HG03378 (cell line): Measurements from ENCODE around the gene ACTR8.

Experiments
- ATAC-seq: cut with Tn5 transposase; IDR thresholded peaks from one replicate; pipeline ENCODE4 v1.9.1; 2021; ENCODE audit warnings: mild to moderate bottlenecking, moderate library complexity; ENCODE audit not compliant: unreplicated experiment

The ACTR8 gene

DNA sequence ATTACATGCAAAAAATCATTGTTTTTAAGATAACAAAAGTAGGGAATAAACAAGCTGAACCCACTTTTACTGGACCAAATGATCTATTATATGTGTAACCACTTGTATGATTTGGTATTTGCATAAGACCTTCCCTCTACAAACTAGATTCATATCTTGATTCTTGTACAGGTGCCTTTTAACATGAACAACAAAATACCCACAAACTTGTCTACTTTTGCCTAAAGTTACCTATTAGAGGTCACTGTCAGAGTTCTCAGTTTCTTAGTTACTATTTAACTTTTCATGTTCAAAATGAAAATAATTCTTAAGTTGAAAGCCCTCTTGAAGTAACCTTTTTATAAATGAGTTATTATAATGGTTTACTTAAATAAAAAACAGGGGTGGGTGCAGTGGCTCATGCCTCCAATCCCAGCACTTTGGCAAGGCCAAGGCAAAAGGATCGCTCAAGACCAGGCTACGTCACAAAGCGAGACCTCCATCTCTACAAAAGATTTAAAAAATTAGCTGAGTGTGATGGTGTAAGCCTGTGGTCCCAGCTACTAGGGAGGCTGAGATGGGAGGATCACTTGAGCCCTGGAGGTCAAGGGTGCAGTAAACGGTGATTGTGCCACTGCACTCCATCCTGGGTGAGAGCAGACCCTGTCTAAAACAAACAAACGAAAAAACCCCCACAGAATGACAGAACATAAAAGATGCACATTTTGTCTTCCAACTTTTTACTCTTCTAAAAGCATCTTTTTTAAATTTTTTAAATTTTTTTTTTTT is 16.0 kb downstream of the ACTR8 start:
- ATAC-seq: peak; percentile 69

DNA sequence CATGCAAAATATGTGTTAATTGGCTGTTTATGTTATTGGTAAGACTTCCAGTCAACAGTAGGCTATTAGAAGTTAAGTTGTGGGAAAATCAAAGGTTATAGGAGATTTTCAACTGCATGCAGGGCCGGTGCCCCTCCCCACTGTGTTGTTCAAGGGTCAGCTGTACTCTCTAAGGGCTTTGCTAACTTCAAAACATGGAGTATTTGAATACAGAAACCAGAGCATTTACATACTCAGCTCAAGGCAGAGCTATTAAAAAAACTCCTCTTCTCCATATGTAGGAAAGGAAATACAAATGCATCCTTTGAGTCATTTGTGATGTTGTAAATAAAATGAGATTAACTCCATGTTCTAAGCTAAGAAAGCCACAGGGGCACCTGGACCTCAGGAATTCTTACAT is 18.8 kb downstream of the ACTR8 start:
- no peak for ATAC-seq

DNA sequence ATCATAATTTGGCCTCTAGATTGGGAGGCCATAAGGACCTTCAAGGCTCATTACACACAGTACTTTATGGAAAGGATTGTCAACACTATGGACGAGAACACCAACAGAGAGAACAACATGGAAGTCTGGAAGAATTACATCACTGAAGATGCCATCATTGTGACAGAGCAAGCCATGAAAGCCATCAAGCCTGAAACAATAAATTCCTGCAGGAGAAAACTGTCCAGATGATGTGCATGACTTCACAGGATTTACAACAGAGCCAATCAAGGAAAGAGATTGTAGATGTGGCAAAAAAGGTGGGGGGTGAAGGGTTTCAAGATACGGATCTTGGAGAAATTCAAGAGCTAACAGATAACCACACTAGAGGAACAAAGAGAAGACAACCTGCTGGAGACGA is 19.7 kb downstream of the ACTR8 start:
- ATAC-seq: no peak

- no peak for ATAC-seq
These were observed 21.8 kb downstream of the ACTR8 start for GRCh38 chr3:53860196-53860595.

DNA sequence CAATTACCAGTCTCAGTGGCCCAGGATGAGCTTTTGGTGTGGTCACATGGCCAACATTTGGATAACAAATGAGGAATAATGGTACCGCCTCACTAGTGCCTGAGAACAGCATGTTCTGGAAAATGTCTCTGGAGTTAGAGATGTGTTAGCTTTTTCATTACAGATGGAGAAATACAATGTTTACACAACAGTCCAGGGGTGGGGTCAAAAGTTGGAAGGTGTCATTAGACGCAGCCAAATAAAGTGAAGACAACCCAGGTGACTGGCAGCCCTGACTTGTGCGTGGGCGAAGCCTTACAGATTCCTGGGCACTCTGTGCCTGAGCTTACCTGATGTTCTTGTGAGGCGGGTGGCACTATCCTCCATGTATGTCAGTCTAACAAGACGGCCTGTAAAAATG is 22.8 kb downstream of the ACTR8 start:
- no peak for ATAC-seq

DNA sequence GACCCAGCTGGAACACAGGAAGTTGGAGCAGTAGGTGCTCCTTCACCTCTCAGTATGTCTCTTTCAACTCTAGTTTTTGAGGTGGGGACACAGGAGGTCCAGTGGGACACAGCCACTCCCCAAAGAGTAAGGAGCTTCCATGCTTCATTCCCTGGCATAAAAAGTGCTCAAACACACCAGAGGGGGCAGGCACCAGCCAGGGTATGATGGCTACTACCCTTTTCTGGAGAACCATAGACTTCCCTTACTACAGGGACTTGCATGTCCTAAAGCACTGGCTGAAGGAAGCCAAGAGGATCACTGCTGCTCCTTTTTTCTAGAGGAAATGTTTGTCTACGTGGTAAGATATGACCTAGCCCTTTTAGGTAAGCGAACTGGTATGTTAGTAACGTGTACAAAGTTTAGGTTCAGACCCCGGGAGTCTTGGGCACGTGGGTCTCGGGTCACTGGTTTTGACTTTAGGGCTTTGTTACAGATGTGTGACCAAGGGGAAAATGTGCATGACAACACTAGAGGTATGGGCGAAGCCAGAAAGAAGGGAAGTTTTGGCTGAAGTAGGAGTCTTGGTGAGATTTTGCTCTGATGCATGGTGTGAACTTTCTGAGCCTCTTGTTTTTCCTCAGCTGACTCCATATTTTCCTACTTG is 23.7 kb downstream of the ACTR8 start:
- ATAC-seq: no peak

GRCh38 chr3:53856964-53857363 is 25.0 kb downstream of the ACTR8 start:
- no peak for ATAC-seq

- no peak for ATAC-seq
These were observed 31.1 kb downstream of the ACTR8 start for GRCh38 chr3:53850895-53851294.

GRCh38 chr3:53849916-53850315 is 32.0 kb downstream of the ACTR8 start:
- no peak for ATAC-seq

DNA sequence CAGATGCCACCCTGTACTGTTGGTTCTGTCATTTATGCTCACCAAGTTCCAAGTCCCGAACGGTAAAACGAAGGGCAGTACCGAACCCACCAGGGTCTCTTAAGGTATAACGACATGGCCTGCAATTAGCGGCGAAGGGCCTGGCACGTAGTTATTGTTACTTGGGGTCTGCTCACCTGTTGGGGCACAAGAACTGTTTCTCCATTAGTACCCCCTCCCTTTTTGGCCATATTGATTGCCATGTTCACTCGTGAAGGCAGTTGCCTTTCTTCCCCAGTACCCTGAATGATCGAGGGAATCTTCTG is 35.1 kb downstream of the ACTR8 start:
- no peak for ATAC-seq

- ATAC-seq: no peak
These were observed 35.7 kb downstream of the ACTR8 start, which contains the start of the genes CHDH and IL17RB for GRCh38 chr3:53846134-53846850. Gene CHDH (minus strand): TSS chr3:53846419. CDS start chr3:53824008, 22,411 bp downstream. Gene IL17RB (plus strand): TSS chr3:53846568. CDS start chr3:53846589, 21 bp downstream.

DNA sequence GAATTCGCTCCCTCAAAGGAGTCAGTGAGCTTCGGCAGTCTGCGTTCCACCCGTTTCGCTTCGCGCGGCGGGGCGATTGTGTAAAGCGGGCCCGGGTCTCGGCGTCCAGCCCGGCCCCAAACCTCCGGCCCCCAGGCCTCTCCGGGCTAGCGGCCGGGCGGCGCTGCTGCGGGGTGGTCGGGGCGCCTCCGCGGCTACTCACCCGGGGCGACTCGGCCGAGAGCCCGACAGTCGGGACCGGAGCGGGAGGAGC is 36.1 kb downstream of the ACTR8 start:
- no peak for ATAC-seq

DNA sequence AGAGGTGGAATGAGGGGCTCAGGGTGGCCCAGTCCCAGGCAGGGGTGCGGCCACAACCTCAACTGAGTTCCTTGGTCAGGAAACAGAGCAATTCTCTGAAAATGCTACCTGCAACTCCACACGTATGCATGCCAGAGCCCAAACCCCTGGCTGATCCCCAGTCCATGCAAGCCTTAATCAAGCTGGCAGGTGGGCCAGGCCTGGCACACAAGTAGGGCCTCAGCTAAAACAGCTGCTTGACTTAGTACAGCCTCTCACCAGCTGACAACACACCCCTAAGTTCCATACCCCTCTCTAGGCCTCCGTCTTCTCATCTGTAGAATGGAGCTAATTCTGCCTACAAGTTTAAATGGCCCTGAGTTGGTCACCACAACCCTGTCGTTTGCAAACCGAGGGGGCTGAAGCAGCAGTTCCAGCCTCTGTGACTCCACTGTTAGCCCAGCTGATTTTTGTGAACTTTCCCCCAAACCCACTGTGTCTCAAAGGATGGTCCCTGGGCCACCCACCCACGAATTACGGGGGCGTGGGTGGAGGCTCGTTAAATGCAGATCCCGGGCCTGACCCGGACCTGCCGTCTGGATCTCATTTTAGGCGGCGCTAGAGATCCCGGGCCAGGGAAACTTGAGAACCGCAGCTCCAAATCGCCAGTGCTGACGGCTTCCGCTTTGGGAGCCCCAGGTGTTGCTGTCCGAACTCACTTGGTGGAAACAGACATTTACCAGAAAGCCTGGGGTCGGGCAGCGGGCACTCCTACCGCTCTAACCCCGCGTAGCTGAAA is 36.7 kb downstream of the ACTR8 start:
- no peak for ATAC-seq

GRCh38 chr3:53844262-53845102 is 37.5 kb downstream of the ACTR8 start:
- ATAC-seq: no peak

DNA sequence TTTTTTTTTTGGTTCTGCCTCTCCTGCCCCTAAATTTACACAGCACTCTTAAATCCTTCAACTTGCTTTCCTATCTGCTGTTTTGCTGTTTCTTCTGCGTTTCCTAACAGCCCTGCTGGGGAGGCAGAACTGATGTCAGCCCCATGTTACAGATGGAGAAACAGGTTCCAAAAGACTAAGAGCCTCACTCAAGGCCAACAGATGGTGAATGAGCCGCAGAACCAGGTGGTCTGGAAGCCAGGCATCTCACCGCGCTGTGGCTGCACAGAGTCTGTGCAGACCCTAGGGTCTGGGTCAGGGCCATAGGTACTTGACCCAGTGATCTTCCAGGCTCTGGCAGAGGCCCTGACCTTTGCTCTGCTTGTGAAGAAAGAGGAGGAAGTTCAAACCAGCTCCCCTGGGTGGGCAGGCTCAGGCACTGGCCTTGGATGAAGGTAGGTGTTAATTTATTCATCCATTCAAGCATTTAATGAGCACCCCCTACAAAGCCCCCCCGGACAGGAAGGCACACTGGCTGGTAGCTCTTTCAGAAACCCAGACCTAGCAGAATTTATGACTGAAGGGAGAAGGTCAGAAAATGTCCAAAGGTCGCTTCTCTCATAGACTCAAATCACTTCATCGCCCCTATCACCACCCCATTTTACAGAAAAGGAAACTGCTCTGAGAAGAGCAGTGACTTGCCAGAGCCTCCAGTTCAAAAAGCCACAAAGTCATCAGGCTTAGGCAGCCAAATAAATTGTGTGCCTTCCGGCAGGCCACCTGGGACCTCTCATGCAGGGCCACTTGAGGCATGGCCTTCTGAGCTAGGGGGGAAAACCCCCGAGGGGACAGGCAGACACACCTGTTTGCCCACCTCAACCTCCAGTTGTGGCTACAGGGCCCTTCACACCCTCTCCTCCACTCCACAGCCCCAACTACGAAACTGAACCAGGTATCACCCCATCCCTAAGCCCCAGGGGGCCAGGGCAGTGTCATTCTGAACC is 38.5 kb downstream of the ACTR8 start:
- peak; percentile 49 for ATAC-seq

DNA sequence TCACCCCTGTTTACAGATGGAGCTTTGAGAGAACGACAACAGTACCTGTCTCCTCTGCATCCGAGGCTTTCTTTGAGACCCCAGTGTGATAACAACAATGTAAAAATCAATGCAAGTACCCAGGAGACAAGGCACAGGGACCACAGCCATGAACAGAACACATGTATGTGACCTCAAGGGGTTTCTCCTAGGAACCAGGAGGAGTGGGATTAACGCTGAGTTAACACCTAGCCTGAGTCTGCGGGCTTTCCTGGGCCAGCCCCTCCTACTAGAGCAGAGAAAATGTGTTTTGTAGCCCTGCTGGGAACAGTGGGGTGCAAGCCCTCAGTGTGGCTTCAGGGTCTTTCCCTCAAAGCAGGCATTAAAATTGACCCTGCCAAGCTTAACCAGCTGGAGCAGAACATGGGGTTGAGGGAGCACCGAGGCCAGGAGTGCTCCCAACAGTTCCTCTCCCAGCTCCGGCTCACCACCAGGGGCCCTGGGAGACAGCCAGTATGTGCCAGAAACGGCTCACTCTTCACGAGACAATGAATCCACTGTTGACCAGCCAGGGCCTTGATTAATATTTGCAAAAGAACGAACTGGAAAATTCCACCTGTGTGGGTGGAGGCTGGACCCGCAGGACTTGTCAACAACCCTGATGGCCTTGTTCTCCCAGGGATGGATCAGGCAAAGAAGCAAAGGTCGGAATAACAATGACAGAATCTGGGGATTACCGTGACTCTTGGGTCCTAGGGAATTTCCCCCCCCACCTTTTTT is 39.3 kb downstream of the ACTR8 start:
- no peak for ATAC-seq

GRCh38 chr3:53841296-53841695 is 40.7 kb downstream of the ACTR8 start:
- no peak for ATAC-seq

GRCh38 chr3:53837331-53837730 is 44.6 kb downstream of the ACTR8 start:
- ATAC-seq: no peak
